Measurements from ENCODE around the gene HCRTR2.
"Not testable (repeated sequence)": the region's sequence is repeated elsewhere in the genome, so short reads cannot be mapped to it uniquely, and the experiment has no call there.

Gene HCRTR2

GRCh38 chr6:55220961-55221360 lies 46.6 kb downstream of the HCRTR2 start:
- DNase-seq, result no peak

GRCh38 chr6:55227862-55228261 lies 53.5 kb downstream of the HCRTR2 start:
- no peak for DNase-seq

- peak; percentile 19 for DNase-seq
These were observed 64.8 kb downstream of the HCRTR2 start for GRCh38 chr6:55239099-55239498.

- not testable (repeated sequence) for DNase-seq
These were observed 66.8 kb downstream of the HCRTR2 start for GRCh38 chr6:55240975-55241605.

GRCh38 chr6:55250400-55250799 lies 76.1 kb downstream of the HCRTR2 start:
- DNase-seq, result no peak

GRCh38 chr6:55255113-55255512 lies 80.8 kb downstream of the HCRTR2 start:
- no peak for DNase-seq

- no peak for DNase-seq
These were observed 85.9 kb downstream of the HCRTR2 start for GRCh38 chr6:55260181-55260580.

- DNase-seq, result no peak
These were observed 91.2 kb downstream of the HCRTR2 start for GRCh38 chr6:55265409-55266114.

GRCh38 chr6:55266896-55267295 lies 92.6 kb downstream of the HCRTR2 start:
- DNase-seq, result no peak

GRCh38 chr6:55276745-55277530 lies 102.6 kb downstream of the HCRTR2 start:
- DNase-seq, result peak; percentile 50

GRCh38 chr6:55277646-55278045 lies 103.3 kb downstream of the HCRTR2 start:
- DNase-seq, result no peak

- no peak for DNase-seq
These were observed 106.9 kb downstream of the HCRTR2 start for GRCh38 chr6:55281215-55281614.

GRCh38 chr6:55282115-55282514 lies 107.8 kb downstream of the HCRTR2 start:
- DNase-seq, result no peak

GRCh38 chr6:55286824-55287223 lies 112.5 kb downstream of the HCRTR2 start:
- DNase-seq, result no peak

GRCh38 chr6:55290736-55291135 lies 116.4 kb downstream of the HCRTR2 start:
- no peak for DNase-seq

- no peak for DNase-seq
These were observed 118.8 kb downstream of the HCRTR2 start for GRCh38 chr6:55293116-55293515.

- not testable (repeated sequence) for DNase-seq
These were observed 122.9 kb downstream of the HCRTR2 start for GRCh38 chr6:55297214-55297613.

GRCh38 chr6:55299286-55299985 lies 125.1 kb downstream of the HCRTR2 start:
- no peak for DNase-seq

GRCh38 chr6:55304747-55305146 lies 130.4 kb downstream of the HCRTR2 start:
- no peak for DNase-seq

- no peak for DNase-seq
These were observed 145.8 kb downstream of the HCRTR2 start for GRCh38 chr6:55319961-55320695.

GRCh38 chr6:55320696-55321086 lies 146.4 kb downstream of the HCRTR2 start:
- no peak for DNase-seq

- no peak for DNase-seq
These were observed 152.9 kb downstream of the HCRTR2 start, which contains the start of gene GFRAL for GRCh38 chr6:55327169-55327568. Gene GFRAL (plus strand): TSS chr6:55327469. CDS start chr6:55327555, 86 bp downstream.
